ENCODE data around the gene DNAH5.

The DNAH5 gene

GRCh38 chr5:13731121-13731628 lies 213.3 kb downstream of the DNAH5 start:
- H3K9me3 ChIP-seq, result no peaks in the 10 kb centered on the region
- H3K4me3 ChIP-seq (ENCODE audit: low read depth in 1 of 2, low read length in 1 of 2), result no peak overlapping the region
- H3K27me3 ChIP-seq, result no peaks in the 10 kb centered on the region
- no peak overlapping the region for H3K27ac ChIP-seq
- no peaks in the 10 kb centered on the region for H3K36me3 ChIP-seq
- no peaks in the 10 kb centered on the region for H3K4me1 ChIP-seq (ENCODE audit: control insufficient read depth in 1 of 2, insufficient read depth in 1 of 2, low read depth in 1 of 2, low read length in 1 of 2)
- TF ChIP-seq, protein P1, sequence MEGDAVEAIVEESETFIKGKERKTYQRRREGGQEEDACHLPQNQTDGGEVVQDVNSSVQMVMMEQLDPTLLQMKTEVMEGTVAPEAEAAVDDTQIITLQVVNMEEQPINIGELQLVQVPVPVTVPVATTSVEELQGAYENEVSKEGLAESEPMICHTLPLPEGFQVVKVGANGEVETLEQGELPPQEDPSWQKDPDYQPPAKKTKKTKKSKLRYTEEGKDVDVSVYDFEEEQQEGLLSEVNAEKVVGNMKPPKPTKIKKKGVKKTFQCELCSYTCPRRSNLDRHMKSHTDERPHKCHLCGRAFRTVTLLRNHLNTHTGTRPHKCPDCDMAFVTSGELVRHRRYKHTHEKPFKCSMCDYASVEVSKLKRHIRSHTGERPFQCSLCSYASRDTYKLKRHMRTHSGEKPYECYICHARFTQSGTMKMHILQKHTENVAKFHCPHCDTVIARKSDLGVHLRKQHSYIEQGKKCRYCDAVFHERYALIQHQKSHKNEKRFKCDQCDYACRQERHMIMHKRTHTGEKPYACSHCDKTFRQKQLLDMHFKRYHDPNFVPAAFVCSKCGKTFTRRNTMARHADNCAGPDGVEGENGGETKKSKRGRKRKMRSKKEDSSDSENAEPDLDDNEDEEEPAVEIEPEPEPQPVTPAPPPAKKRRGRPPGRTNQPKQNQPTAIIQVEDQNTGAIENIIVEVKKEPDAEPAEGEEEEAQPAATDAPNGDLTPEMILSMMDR (IDR thresholded peaks at IDR 0.05), result no peak

DNA sequence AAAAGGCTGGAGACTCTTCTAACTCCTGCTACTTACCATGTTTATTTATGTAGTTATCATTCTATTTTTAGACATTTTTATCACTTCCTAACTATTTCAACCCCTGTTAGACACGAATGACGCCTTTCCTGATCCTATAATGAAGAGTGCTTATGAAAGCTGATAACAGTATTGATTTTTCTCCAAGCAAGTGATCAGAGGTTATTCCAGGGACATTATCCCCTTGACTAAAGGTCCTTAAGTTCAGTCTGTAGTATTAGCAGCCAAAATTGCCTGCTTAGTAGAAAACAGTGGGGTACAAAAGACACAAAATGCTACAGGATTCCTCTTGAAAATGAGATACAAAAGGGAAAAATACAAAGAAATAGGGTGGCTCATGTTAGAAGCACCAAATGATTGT lies 235.6 kb downstream of the DNAH5 start:
- H3K27ac ChIP-seq, result no peak overlapping the region
- TF ChIP-seq, protein P1 (IDR thresholded peaks at IDR 0.05), result no peak
- no peaks in the 10 kb centered on the region for H3K4me1 ChIP-seq (ENCODE audit: control insufficient read depth in 1 of 2, insufficient read depth in 1 of 2, low read depth in 1 of 2, low read length in 1 of 2)
- H3K27me3 ChIP-seq, result no peaks in the 10 kb centered on the region
- no peaks in the 10 kb centered on the region for H3K9me3 ChIP-seq
- no peaks in the 10 kb centered on the region for H3K36me3 ChIP-seq
- H3K4me3 ChIP-seq (ENCODE audit: low read depth in 1 of 2, low read length in 1 of 2), result no peak overlapping the region

GRCh38 chr5:13708432-13708831 lies 236.1 kb downstream of the DNAH5 start:
- Histone ChIP-seq H3K36me3 (no peaks in the 10 kb centered on the region), H3K4me3 (ENCODE audit: low read depth in 1 of 2, low read length in 1 of 2) (no peak overlapping the region), H3K27me3 (no peaks in the 10 kb centered on the region), H3K4me1 (ENCODE audit: control insufficient read depth in 1 of 2, insufficient read depth in 1 of 2, low read depth in 1 of 2, low read length in 1 of 2) (no peaks in the 10 kb centered on the region), H3K9me3 (no peaks in the 10 kb centered on the region), H3K27ac (no peak overlapping the region)
- TF ChIP-seq, protein P1 (IDR thresholded peaks at IDR 0.05), result no peak

DNA sequence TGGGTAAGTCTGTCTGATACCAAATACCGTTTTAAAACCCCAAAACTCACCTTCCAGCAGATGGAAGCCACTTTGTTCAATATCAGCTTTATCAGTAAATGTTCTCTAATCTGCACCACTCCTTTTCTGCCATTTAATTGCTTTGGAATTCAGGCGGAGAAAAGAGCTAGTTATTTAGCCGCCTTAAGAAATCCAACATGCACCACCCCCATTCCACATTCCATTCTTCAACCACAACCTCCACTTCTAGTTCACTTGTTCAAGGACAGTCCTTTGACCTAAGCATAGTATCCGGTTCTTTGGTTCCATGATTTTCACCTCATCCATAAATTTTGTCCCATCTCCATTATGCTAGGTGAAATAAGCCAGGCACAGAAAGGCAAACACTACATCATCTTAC lies 240.1 kb downstream of the DNAH5 start:
- no peak overlapping the region for H3K27ac ChIP-seq
- no peak overlapping the region for H3K4me3 ChIP-seq (ENCODE audit: low read depth in 1 of 2, low read length in 1 of 2)
- no peaks in the 10 kb centered on the region for H3K36me3 ChIP-seq
- no peaks in the 10 kb centered on the region for H3K9me3 ChIP-seq
- no peaks in the 10 kb centered on the region for H3K27me3 ChIP-seq
- TF ChIP-seq, protein P1 (IDR thresholded peaks at IDR 0.05), result no peak
- no peaks in the 10 kb centered on the region for H3K4me1 ChIP-seq (ENCODE audit: control insufficient read depth in 1 of 2, insufficient read depth in 1 of 2, low read depth in 1 of 2, low read length in 1 of 2)

GRCh38 chr5:13700626-13701025 lies 243.9 kb downstream of the DNAH5 start:
- H3K9me3 ChIP-seq, result no peaks in the 10 kb centered on the region
- no peaks in the 10 kb centered on the region for H3K27me3 ChIP-seq
- no peaks in the 10 kb centered on the region for H3K36me3 ChIP-seq
- H3K4me1 ChIP-seq (ENCODE audit: control insufficient read depth in 1 of 2, insufficient read depth in 1 of 2, low read depth in 1 of 2, low read length in 1 of 2), result no peaks in the 10 kb centered on the region
- H3K27ac ChIP-seq, result no peak overlapping the region
- H3K4me3 ChIP-seq (ENCODE audit: low read depth in 1 of 2, low read length in 1 of 2), result no peak overlapping the region
- TF ChIP-seq, protein P1 (IDR thresholded peaks at IDR 0.05), result no peak

DNA sequence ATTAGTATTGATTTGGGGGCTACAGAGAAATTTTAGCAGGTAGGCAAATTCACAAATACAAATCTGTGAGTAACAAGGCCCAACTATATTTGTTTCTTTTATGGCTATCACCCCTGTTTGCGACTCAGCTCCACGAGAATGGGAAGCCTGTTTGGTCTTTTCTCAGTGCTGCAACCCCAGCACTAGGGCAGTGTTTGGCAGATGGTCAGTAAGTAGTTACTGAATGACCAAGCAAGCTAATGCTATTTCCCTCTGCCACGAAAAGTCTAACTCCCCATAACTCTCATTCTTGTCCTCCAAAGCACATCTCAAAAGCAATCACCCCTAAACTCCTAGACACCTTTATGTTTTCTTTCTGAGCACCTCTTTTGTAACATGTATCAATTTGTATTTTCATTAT lies 245.6 kb downstream of the DNAH5 start:
- no peaks in the 10 kb centered on the region for H3K27me3 ChIP-seq
- no peaks in the 10 kb centered on the region for H3K9me3 ChIP-seq
- no peak overlapping the region for H3K4me3 ChIP-seq (ENCODE audit: low read depth in 1 of 2, low read length in 1 of 2)
- H3K4me1 ChIP-seq (ENCODE audit: control insufficient read depth in 1 of 2, insufficient read depth in 1 of 2, low read depth in 1 of 2, low read length in 1 of 2), result no peaks in the 10 kb centered on the region
- no peaks in the 10 kb centered on the region for H3K36me3 ChIP-seq
- TF ChIP-seq, protein P1 (IDR thresholded peaks at IDR 0.05), result no peak
- no peak overlapping the region for H3K27ac ChIP-seq
